GM12873 (cell line): ENCODE measurements around the gene CD164.

Source experiments
- TF ChIP-seq, protein P1 (sequence below): IDR thresholded peaks from 2 replicates; pipeline ENCODE4 v1.5.1; 2012; ENCODE audit warnings: low read depth, mild to moderate bottlenecking, moderate library complexity, low read length, control low read depth; ENCODE audit not compliant: insufficient read depth; ENCODE audit errors: missing control alignments

Gene CD164

DNA sequence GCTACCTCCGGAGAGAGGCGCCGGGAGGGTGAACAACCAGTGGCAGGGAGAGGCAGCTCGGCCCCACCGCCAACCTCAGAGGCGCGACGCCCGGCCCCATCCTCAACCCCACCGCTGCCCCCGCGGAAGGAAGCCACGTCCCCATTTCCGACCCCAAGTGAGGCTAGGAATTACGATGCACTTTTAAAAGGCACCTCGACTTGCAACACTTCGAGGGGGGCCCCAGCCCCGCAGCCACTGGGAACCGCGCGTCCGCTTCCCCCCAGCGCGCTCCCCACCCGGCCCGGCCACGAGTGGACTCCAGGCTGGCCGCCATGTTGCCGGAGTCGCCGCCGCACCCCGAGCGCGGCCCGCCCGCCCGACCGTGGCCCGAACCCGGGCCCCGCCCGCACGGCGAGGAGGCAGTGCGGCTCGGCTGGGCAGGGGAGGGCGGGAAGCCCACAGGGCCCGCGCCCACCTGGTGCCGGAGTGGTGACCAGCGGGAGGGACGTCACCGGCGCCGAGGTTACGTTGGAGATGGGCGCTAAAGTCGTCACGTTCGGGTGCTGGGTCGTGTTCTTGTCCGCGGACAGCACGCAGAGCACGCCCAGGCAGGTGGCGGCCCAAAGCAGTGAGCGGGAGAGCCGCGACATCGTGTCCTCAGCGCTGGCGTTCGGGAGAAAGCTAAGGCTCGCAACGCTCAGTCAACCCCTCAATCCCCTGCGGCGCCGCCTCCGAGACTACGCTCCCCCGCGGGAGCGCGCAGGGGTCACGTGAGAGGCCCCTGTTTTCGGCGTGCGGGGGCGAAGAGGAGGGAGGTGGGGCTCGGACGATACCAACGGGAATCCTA, at the start of gene CD164:
Gene CD164 (minus strand): TSS at position 721 of the 829 bp plus-strand sequence. CDS start 89 bp downstream, at position 632.
- TF ChIP-seq, protein P1, sequence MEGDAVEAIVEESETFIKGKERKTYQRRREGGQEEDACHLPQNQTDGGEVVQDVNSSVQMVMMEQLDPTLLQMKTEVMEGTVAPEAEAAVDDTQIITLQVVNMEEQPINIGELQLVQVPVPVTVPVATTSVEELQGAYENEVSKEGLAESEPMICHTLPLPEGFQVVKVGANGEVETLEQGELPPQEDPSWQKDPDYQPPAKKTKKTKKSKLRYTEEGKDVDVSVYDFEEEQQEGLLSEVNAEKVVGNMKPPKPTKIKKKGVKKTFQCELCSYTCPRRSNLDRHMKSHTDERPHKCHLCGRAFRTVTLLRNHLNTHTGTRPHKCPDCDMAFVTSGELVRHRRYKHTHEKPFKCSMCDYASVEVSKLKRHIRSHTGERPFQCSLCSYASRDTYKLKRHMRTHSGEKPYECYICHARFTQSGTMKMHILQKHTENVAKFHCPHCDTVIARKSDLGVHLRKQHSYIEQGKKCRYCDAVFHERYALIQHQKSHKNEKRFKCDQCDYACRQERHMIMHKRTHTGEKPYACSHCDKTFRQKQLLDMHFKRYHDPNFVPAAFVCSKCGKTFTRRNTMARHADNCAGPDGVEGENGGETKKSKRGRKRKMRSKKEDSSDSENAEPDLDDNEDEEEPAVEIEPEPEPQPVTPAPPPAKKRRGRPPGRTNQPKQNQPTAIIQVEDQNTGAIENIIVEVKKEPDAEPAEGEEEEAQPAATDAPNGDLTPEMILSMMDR: no peak

DNA sequence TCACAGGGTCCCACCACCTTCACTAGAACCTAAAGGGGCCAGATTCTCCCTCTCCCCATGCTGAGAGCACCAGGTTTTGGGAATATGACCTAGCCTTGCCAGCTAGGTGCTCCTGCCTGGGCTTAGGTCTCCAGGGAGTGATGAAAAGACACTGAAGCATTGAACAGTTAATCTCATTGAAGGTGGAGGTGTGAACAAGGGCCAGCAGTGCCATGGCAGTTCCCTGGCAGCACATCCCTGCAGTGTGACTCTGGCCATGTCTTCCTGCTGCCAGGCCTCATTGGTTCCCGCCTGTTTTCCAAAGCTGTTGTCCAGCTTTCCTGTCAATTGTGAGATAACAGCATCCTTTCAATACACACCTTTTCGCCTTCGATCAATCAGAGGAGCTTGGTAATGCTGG, 47.2 kb upstream of the CD164 start:
- TF ChIP-seq, protein P1: no peak

DNA sequence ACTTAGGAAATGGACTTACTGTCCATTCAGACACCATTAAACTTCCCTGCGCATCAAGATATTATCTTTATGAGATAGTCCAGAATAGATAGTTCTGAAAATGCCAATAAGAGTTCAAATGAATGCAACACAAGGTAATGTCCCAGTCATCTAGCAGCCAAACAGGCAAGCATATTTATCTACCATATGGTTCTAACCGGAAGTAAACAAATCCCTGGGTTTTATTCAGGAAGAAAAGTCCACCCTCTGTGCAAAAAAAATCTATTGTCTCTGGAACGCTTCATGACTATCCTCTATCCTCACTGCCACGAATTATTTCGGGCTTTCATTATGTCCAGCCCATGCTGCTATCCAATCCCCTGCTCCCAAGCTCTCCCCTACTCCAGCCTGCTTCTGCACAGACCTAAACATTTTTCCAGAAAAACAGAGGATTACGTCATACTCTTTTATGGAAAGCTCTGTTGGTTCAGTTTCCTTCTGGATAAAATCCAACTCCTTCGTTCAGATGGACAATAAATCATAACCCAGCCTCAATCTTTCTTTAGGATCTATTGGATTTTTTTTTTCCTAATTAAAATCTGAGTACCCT, 46.7 kb upstream of the CD164 start:
- TF ChIP-seq, protein P1: no peak

DNA sequence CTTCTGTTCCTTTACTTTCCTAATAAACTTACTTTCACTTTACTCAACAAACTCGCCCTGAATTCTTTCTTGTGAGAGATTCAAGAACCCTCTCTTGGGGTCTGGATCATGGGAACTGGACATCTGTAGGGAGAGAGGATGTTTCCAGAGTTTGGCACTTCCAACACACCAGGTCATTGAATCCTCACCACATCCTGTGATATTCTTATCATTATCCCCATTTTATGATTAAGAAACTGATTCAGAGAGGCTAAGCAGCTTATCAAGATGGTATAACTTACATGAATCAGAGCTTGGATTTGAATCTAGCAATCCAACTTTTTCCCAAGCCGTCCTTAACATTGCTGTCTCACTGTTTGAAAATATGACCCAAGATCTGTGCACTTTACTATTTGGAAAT, 42.7 kb upstream of the CD164 start:
- TF ChIP-seq, protein P1: no peak

DNA sequence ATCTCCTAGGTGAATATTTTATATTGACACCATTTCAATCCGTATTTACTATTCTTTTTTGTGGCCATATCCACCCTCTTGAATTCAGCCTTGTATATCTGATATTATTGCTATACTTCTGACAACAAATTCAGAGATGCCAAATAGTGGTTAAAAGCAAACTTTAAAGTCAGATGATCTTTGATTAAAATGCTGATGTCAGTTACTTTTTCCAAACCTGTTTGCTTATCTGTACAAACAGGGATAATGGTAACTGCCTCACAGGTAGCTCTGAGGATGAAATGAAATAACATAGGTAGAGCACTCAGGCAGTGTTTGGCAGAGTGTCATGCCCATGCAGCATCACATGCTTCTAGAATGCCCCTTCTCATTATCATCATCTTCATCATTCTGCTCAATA, 38.9 kb upstream of the CD164 start:
- TF ChIP-seq, protein P1: no peak

DNA sequence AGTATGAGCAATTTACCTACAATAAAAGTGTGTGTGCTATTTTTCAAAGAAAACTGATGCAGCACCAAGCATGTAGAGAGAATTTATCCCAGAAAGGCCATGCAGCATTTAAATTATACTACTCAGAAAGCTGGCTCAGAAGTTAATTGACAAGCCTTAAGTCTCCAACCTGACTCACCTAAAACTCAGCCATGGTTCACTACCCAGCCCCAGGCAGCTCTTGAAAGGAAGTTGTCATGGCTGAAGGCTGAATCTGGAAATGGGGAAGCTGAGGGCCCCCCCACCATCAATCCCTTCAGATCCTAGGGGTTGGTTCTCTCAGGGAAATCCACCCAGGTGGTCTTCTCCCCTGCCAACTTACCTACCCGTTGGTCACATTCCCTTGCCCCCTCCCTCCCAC, 38.5 kb upstream of the CD164 start:
- TF ChIP-seq, protein P1: no peak

DNA sequence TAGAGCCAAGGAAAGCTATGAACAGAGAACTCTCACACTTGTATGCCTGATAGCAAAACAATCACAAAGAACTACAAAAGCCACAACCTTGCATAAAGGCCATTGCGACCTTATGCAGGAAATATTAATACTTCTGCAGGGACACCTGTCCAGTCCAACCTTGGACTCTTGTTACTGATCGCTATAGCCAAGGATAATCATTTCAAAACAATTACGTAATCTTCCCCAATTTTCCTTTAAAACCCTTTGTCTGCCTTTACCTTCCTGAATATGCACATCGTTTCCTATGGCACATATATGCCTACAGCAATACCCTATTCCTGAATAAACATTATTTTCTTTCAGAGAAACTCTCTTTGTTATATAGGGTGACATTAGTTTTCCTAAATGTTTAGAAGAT, 35.4 kb upstream of the CD164 start:
- TF ChIP-seq, protein P1: no peak
